ENCODE data around the gene ULK4. TPM values are rescaled to one million over a fixed set of nuclear protein-coding genes. Genes with fewer than 3 reads are reported as not detected.
"Not testable (repeated sequence)": the region's sequence is repeated elsewhere in the genome, so short reads cannot be mapped to it uniquely, and the experiment has no call there.

ULK4 gene
- total RNA-seq, 4 donors from 2014 or later: 13.3 to 23.4 (median 17.9) TPM

DNA sequence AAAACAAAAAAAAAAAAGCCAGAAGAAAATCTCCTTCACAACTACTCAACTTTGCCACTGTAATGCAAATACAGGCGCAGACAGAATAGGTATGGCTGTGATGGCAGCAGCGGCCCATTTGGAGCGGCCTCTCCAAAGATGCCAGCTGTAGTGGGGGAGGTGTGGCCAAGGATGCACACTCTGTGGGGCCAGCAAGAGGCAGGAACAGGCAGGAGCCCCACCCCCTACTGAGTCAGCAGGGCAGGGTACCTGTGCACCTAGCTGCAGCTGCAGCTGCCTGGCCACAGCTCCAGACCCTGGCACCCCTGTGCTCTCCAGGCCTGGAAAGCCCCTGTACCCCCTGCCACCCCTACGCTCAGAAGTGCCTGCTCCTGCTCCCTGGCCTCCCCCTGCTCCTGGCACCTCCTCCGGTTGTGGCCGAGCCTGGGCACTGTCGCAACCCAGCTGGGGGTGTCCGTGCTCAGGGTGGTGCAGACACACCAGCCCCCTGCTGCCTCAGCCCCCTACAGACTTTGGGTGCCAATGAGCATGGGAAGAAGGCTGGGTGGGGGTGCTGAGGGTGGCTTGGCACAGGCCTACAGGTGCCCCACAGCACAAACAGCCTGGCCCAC lies 312.7 kb downstream of the ULK4 start:
- TF ChIP-seq, protein P1, sequence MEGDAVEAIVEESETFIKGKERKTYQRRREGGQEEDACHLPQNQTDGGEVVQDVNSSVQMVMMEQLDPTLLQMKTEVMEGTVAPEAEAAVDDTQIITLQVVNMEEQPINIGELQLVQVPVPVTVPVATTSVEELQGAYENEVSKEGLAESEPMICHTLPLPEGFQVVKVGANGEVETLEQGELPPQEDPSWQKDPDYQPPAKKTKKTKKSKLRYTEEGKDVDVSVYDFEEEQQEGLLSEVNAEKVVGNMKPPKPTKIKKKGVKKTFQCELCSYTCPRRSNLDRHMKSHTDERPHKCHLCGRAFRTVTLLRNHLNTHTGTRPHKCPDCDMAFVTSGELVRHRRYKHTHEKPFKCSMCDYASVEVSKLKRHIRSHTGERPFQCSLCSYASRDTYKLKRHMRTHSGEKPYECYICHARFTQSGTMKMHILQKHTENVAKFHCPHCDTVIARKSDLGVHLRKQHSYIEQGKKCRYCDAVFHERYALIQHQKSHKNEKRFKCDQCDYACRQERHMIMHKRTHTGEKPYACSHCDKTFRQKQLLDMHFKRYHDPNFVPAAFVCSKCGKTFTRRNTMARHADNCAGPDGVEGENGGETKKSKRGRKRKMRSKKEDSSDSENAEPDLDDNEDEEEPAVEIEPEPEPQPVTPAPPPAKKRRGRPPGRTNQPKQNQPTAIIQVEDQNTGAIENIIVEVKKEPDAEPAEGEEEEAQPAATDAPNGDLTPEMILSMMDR (IDR thresholded peaks at IDR 0.05): no peak
- Histone ChIP-seq H3K4me3 (no peak overlapping the region), H3K27ac (no peak overlapping the region), H3K4me1 (no peaks in the 10 kb centered on the region), H3K9me3 (peaks cover 0 to 10% (median 0%) of the 10 kb centered on the region in 4 donors), H3K36me3 (no peaks in the 10 kb centered on the region), H3K27me3 (no peaks in the 10 kb centered on the region)
- no peak for DNase-seq (ENCODE audit: low spot score in 2 of 2)
- 91 to 98% methylated on average over 4 to 7 of the region's 8 CpGs for WGBS, 2 donors

DNA sequence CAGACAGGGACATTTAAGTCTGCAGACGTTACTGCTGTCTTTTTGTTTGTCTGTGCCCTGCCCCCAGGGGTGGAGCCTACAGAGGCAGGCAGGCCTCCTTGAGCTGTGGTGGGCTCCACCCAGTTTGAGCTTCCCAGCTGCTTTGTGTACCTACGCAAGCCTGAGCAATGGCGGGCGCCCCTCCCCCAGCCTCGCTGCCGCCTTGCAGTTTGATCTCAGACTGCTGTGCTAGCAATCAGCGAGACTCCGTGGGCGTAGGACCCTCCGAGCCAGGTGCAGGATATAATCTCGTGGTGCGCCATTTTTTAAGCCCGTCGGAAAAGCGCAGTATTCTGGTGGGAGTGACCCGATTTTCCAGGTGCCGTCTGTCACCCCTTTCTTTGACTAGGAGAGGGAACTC lies 314.2 kb downstream of the ULK4 start:
- WGBS, 2 donors: 95% methylated on average over 13 to 14 of the region's 17 CpGs
- not testable (repeated sequence) for H3K4me1 ChIP-seq; DNase-seq (ENCODE audit: low spot score in 2 of 2); H3K27ac ChIP-seq; H3K27me3 ChIP-seq; H3K4me3 ChIP-seq; H3K36me3 ChIP-seq
- peaks cover 0 to 10% (median 0%) of the 10 kb centered on the region in 4 donors for H3K9me3 ChIP-seq

DNA sequence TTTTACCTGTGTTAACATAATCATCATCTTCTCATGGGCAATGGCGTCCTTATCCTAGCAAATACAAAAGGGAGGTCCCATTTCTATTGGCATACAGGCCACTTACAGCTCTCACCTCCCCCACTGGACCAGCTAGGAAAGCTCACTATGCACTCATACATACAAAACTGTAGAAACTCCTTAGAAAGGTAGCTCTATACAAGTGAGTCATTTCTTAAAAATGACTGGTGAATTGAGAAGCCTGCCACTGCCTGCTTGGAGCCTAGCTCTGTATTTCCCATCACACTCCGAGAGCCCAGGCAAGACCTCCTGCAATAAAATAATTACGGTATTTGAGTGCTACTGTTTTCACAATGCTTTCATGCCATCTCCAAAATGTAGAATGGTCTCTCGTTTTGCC lies 321.8 kb downstream of the ULK4 start:
- Histone ChIP-seq H3K4me3 (no peak overlapping the region), H3K27ac (no peak overlapping the region), H3K9me3 (no peaks in the 10 kb centered on the region), H3K4me1 (no peaks in the 10 kb centered on the region), H3K27me3 (no peaks in the 10 kb centered on the region), H3K36me3 (no peaks in the 10 kb centered on the region)
- 90 to 94% methylated on average over 4 of the region's 4 CpGs for WGBS, 2 donors
- TF ChIP-seq, protein P1 (IDR thresholded peaks at IDR 0.05): no peak
- TF ChIP-seq POLR2A (IDR thresholded peaks at IDR 0.05) (no peak), EP300 (IDR thresholded peaks at IDR 0.05) (no peak)
- DNase-seq (ENCODE audit: low spot score in 2 of 2): no peak

DNA sequence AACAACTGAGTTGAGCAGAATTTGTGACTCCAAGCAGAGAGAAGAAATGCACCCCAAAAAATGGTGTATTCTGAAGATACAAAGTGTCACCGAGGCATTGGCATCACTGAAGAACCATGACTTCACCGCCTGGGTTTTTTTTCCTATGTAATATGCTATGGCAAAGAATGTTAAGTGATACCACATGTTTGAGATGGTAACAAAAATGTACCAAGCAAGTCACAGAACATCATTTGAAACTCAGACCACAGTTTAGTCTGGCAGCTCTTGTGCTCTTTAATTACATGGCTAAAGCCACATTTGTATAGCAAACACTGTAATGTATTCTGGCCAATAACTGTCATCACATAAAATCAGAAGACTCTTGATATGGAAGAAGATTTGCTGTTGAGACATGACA lies 323.5 kb downstream of the ULK4 start:
- Histone ChIP-seq H3K27me3 (no peaks in the 10 kb centered on the region), H3K4me3 (no peak overlapping the region), H3K27ac (no peak overlapping the region), H3K9me3 (no peaks in the 10 kb centered on the region), H3K4me1 (no peaks in the 10 kb centered on the region), H3K36me3 (no peaks in the 10 kb centered on the region)
- no peak for TF ChIP-seq EP300 (IDR thresholded peaks at IDR 0.05)
- TF ChIP-seq, protein P1 (IDR thresholded peaks at IDR 0.05): no peak
- no peak for TF ChIP-seq POLR2A (IDR thresholded peaks at IDR 0.05)
- 87 to 89% methylated on average over 2 of the region's 2 CpGs for WGBS, 2 donors
- DNase-seq (ENCODE audit: low spot score in 2 of 2): no peak

DNA sequence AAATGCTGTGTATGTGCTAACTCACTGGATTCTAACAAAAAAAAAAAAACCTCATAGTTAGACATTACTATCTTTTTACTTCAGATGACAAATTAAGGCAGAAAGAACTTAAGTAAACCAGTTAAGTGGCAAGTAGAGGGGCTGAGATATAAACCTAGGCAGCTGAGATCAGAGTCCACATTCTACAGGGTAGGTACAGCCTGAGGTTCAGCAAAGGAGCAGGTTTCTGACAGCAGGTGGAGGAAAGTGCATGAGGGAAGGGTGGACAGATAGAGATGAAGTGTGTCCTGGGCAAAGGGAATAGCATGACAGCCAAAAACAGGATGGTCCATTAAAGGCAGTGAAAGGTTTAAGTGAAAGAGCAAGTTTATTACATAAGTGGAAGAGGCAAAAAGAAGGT lies 329.2 kb downstream of the ULK4 start:
- Histone ChIP-seq H3K36me3 (no peaks in the 10 kb centered on the region), H3K4me1 (no peaks in the 10 kb centered on the region), H3K4me3 (no peak overlapping the region), H3K27me3 (no peaks in the 10 kb centered on the region), H3K9me3 (no peaks in the 10 kb centered on the region), H3K27ac (no peak overlapping the region)
- TF ChIP-seq EP300 (IDR thresholded peaks at IDR 0.05) (no peak), POLR2A (IDR thresholded peaks at IDR 0.05) (no peak)
- TF ChIP-seq, protein P1 (IDR thresholded peaks at IDR 0.05): no peak
- no peak for DNase-seq (ENCODE audit: low spot score in 2 of 2)

DNA sequence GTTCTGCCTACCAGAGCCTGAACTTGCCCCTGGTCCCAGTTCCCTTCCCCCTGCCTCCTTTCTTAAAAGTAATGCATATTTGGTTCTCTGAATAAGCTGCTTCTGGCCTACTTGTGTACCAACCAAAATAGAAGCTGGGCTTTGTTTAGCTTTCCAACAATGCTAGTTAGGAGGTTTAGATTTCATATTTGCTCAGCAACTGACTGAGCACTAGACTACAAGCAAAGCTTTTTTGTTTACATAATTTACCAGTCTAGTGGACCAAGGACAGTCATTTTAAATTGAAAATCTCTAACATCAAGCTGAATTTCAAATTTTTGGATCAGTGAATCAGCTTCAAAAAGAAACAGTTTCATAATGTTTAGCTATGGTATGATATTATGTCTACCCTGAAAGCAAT lies 331.2 kb downstream of the ULK4 start:
- Histone ChIP-seq H3K4me3 (no peak overlapping the region), H3K4me1 (no peaks in the 10 kb centered on the region), H3K27ac (no peak overlapping the region), H3K9me3 (no peaks in the 10 kb centered on the region), H3K27me3 (no peaks in the 10 kb centered on the region), H3K36me3 (no peaks in the 10 kb centered on the region)
- DNase-seq (ENCODE audit: low spot score in 2 of 2): no peak
- TF ChIP-seq, protein P1 (IDR thresholded peaks at IDR 0.05): no peak
- TF ChIP-seq EP300 (IDR thresholded peaks at IDR 0.05) (no peak), POLR2A (IDR thresholded peaks at IDR 0.05) (no peak)

Data from tibial nerve (tissue), 4 donors.